Lung (tissue), 12 donors: Measurements from ENCODE around the gene MBOAT1. TPM values are rescaled to one million over a fixed set of nuclear protein-coding genes. Genes with fewer than 3 reads are reported as not detected.
A peak's percentile ranks its signal among the peaks of the same experiment; 100 is the strongest.

Experiments
- ATAC-seq: fragments of 200-7000 bp; cut with Tn5 transposase; one replicate; pipeline ENCODE4 v1.9.1; 2020; ENCODE audit warnings: moderate number of reproducible peaks; ENCODE audit not compliant: insufficient read depth, low FRiP score
- DNase-seq, 3 donors: peaks; one replicate each; pipeline ENCODE4 v3.0.0-alpha.2; 2013 to 2017
- H3K27ac ChIP-seq, 2 donors: one replicate each; pipeline ENCODE4 v1.5.1; 2013; ENCODE audit warnings: mild to moderate bottlenecking in 2 of 2, moderate library complexity in 2 of 2, control low read depth in 1 of 2, inconsistent platforms in 1 of 2, low read depth in 1 of 2, low read length in 1 of 2
- H3K27me3 ChIP-seq, 3 donors: one replicate each; pipeline ENCODE4 v1.5.1; 2013; ENCODE audit warnings: low read length in 2 of 3; ENCODE audit not compliant: control insufficient read depth in 3 of 3, insufficient read depth in 3 of 3
- H3K36me3 ChIP-seq, 4 donors: one replicate each; pipeline ENCODE4 v1.5.1; 2013; ENCODE audit warnings: low read length in 4 of 4, mild to moderate bottlenecking in 1 of 4, moderate library complexity in 1 of 4; ENCODE audit not compliant: control insufficient read depth in 4 of 4, insufficient read depth in 4 of 4
- H3K4me1 ChIP-seq, 5 donors: one replicate each; pipeline ENCODE4 v1.5.1; 2013; ENCODE audit warnings: low read length in 5 of 5, mild to moderate bottlenecking in 2 of 5, moderate library complexity in 1 of 5; ENCODE audit not compliant: control insufficient read depth in 5 of 5, insufficient read depth in 5 of 5
- H3K4me3 ChIP-seq: one replicate; pipeline ENCODE4 v1.5.1; 2013; ENCODE audit warnings: mild to moderate bottlenecking, control low read depth, moderate library complexity
- H3K9ac ChIP-seq, 2 donors: one replicate each; pipeline ENCODE4 v1.5.1; 2013; ENCODE audit warnings: low read length in 2 of 2, control low read depth in 1 of 2; ENCODE audit not compliant: insufficient read depth in 1 of 2
- H3K9me3 ChIP-seq, 4 donors: one replicate each; pipeline ENCODE4 v1.5.1; 2013; ENCODE audit warnings: low read length in 3 of 4, mild to moderate bottlenecking in 1 of 4, moderate library complexity in 1 of 4; ENCODE audit not compliant: control insufficient read depth in 4 of 4, insufficient read depth in 3 of 4
- CTCF ChIP-seq: IDR thresholded peaks from 2 replicates; pipeline ENCODE4 v1.5.1; 2012; ENCODE audit warnings: mild to moderate bottlenecking; ENCODE audit errors: control extremely low read depth, extremely low read depth
- WGBS, 2 donors: extraction: QIAGEN DNeasy Blood & Tissue Kit; methylation state at CpG; one replicate each; pipeline ENCODE4 v1.1.7; 2013; 5-methylcytosine and 5-hydroxymethylcytosine counted together
- polyA plus RNA-seq, 2 donors: library from polyadenylated mRNA; stranded (reverse); fragments of 200-250 nt; gene quantifications; one replicate each; pipeline ENCODE4 v1.2.1, GENCODE V29; 2013
- total RNA-seq, 2 donors: library from RNA; depleted of rRNA in 1 of 2; stranded (reverse); fragments of >200 nt in 1 of 2; gene quantifications; one replicate each; pipeline ENCODE4 v1.2.1, GENCODE V29; 2014 to 2021
- donor health status: control.
- donor health status: control.
- donor health status: Bipolar disorder and iron deficiency.
- donor health status: healthy.
- donor health status: DM: yes; HTN: yes; CAD: no.

The MBOAT1 gene
- total and polyA plus RNA-seq, 4 donors: 2.3 to 27.4 (median 8.7) TPM

GRCh38 chr6:20169119-20169557, 43.1 kb downstream of the MBOAT1 start:
- TF ChIP-seq CTCF: no peak
- peak overlapping the region in 1 of 2 donors; percentile 31 for H3K27ac ChIP-seq
- peaks cover 0 to 4% (median 0%) of the 10 kb centered on the region in 4 donors for H3K36me3 ChIP-seq
- ATAC-seq: no peak
- peak in 1 of 3 donors; percentile 20 for DNase-seq
- H3K9me3 ChIP-seq: no peaks in the 10 kb centered on the region
- WGBS, 2 donors: 47 to 65% methylated on average over 2 of the region's 2 CpGs
- H3K9ac ChIP-seq: no peak overlapping the region
- H3K4me3 ChIP-seq: no peak overlapping the region
- H3K4me1 ChIP-seq: peaks cover 0 to 15% (median 0%) of the 10 kb centered on the region in 5 donors
- H3K27me3 ChIP-seq: no peaks in the 10 kb centered on the region

GRCh38 chr6:20168690-20169089, 43.6 kb downstream of the MBOAT1 start:
- peaks cover 0 to 4% (median 0%) of the 10 kb centered on the region in 4 donors for H3K36me3 ChIP-seq
- H3K4me1 ChIP-seq: peaks cover 0 to 15% (median 0%) of the 10 kb centered on the region in 5 donors
- no peak overlapping the region for H3K9ac ChIP-seq
- no peaks in the 10 kb centered on the region for H3K9me3 ChIP-seq
- no peak for DNase-seq
- no peak overlapping the region for H3K4me3 ChIP-seq
- TF ChIP-seq CTCF: no peak
- H3K27ac ChIP-seq: no peak overlapping the region
- WGBS, 2 donors: 41 to 69% methylated on average over 2 of the region's 2 CpGs
- ATAC-seq: no peak
- no peaks in the 10 kb centered on the region for H3K27me3 ChIP-seq

GRCh38 chr6:20167601-20168000, 44.7 kb downstream of the MBOAT1 start:
- no peak overlapping the region for H3K9ac ChIP-seq
- H3K27ac ChIP-seq: no peak overlapping the region
- H3K9me3 ChIP-seq: no peaks in the 10 kb centered on the region
- no peak overlapping the region for H3K4me3 ChIP-seq
- DNase-seq (no peak), ATAC-seq (no peak)
- no peak for TF ChIP-seq CTCF
- 80 to 88% methylated on average over 2 of the region's 2 CpGs for WGBS, 2 donors
- no peaks in the 10 kb centered on the region for H3K27me3 ChIP-seq
- peaks cover 0 to 4% (median 0%) of the 10 kb centered on the region in 4 donors for H3K36me3 ChIP-seq
- peaks cover 0 to 15% (median 0%) of the 10 kb centered on the region in 5 donors for H3K4me1 ChIP-seq

DNA sequence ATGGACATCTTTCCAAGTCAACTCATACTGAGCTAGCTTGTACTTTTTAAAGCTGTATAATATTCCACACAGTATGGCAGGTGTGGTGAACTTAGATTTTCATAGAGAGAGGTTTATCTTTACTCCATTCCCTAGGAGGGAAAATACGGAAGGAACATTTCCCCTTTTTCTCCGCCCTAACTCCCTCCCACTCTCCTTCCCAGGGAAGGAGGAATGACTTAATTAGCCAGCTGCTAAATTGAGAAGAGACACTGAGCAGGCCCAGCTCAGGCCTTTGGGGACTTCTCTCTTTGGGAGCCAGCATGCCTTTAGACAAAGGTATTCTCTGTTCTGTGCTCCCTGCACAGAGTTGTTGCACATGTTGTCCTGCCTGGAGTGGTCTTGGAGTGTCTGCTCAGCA, 46.1 kb downstream of the MBOAT1 start:
- no peak for TF ChIP-seq CTCF
- H3K36me3 ChIP-seq: peaks cover 0 to 4% (median 0%) of the 10 kb centered on the region in 4 donors
- no peak overlapping the region for H3K27ac ChIP-seq
- H3K27me3 ChIP-seq: no peaks in the 10 kb centered on the region
- H3K4me1 ChIP-seq: peaks cover 0 to 15% (median 0%) of the 10 kb centered on the region in 5 donors
- no peak for DNase-seq
- no peak overlapping the region for H3K4me3 ChIP-seq
- no peak overlapping the region for H3K9ac ChIP-seq
- no peak for ATAC-seq
- WGBS, 2 donors: 90 to 92% methylated on average over 2 of the region's 2 CpGs
- no peaks in the 10 kb centered on the region for H3K9me3 ChIP-seq
